OCI-LY7 (cell line): ENCODE results near the gene KCNE3. TPM values are rescaled to one million over a fixed set of nuclear protein-coding genes. Genes with fewer than 3 reads are reported as not detected.

Experiments used
- BruUV-seq: library from RNA; stranded (reverse); fragments of 400-500 nt; replicated peaks from 2 replicates; lab custom pipeline; 2021; lab: Mats Ljungman, UMichigan
- CTCF ChIA-PET: fragments of 300-600 bp; sonication (Branson Sonifier 250); formaldehyde crosslinking; loops from one replicate; lab custom pipeline; 2022; ENCODE audit warnings: antibody characterized with exemption; ENCODE audit not compliant: unreplicated experiment; lab: Charles Lee
- POLR2A ChIA-PET: fragments of 300-600 bp; sonication (Branson Sonifier 250); formaldehyde crosslinking; loops from one replicate; lab custom pipeline; 2022; ENCODE audit warnings: antibody characterized with exemption; lab: Charles Lee
- DNase-seq: peaks from one replicate; pipeline ENCODE4 v3.0.0-alpha.2; 2015; ENCODE audit warnings: low spot score
- H2AFZ ChIP-seq: fragments of 200-600 bp; sonication (generic), shearing (Covaris generic); 2 replicates; pipeline ENCODE4 v1.6.1; 2014; ENCODE audit warnings: mild to moderate bottlenecking, antibody characterized with exemption, low read length, moderate library complexity
- H3K27ac ChIP-seq: fragments of 200-600 bp; sonication (generic); 2 replicates; pipeline ENCODE4 v1.5.1; 2014; ENCODE audit warnings: mixed run types, low read depth, mild to moderate bottlenecking, moderate library complexity, low read length, inconsistent platforms; ENCODE audit not compliant: poor library complexity, severe bottlenecking
- H3K36me3 ChIP-seq: fragments of 200-600 bp; sonication (generic); 2 replicates; pipeline ENCODE4 v1.6.1; 2014; ENCODE audit warnings: mild to moderate bottlenecking, antibody characterized with exemption, low read length, moderate library complexity, mixed read lengths; ENCODE audit not compliant: insufficient read depth
- H3K4me1 ChIP-seq: fragments of 200-600 bp; sonication (generic); 2 replicates; pipeline ENCODE4 v1.5.1; 2014; ENCODE audit warnings: mild to moderate bottlenecking, low read length; ENCODE audit not compliant: insufficient read depth, poor library complexity, severe bottlenecking
- H3K4me2 ChIP-seq: fragments of 200-600 bp; sonication (generic); 2 replicates; pipeline ENCODE4 v1.6.1; 2014; ENCODE audit warnings: mild to moderate bottlenecking, low read length
- H3K4me3 ChIP-seq: fragments of 200-600 bp; sonication (generic); 2 replicates; pipeline ENCODE4 v1.5.1; 2014; ENCODE audit warnings: mild to moderate bottlenecking, low read depth, low read length; ENCODE audit not compliant: poor library complexity, severe bottlenecking
- H3K79me2 ChIP-seq: fragments of 200-600 bp; sonication (generic); 2 replicates; pipeline ENCODE4 v1.6.1; 2016; ENCODE audit warnings: low read depth, mild to moderate bottlenecking, low read length, moderate library complexity, mixed read lengths; ENCODE audit not compliant: insufficient read depth
- H3K9me2 ChIP-seq: fragments of 200-600 bp; sonication (generic); 2 replicates; pipeline ENCODE4 v1.6.1; 2016; ENCODE audit warnings: mild to moderate bottlenecking, low read length, mixed read lengths; ENCODE audit not compliant: insufficient read depth
- H3K9me3 ChIP-seq: fragments of 200-600 bp; sonication (generic); 2 replicates; pipeline ENCODE4 v1.6.1; 2014; ENCODE audit warnings: mild to moderate bottlenecking, mixed run types, low read length, mixed read lengths
- H4K20me1 ChIP-seq: fragments of 200-600 bp; sonication (generic); 2 replicates; pipeline ENCODE4 v1.6.1; 2014; ENCODE audit warnings: mild to moderate bottlenecking, antibody characterized with exemption, low read length, moderate library complexity, mixed read lengths; ENCODE audit not compliant: insufficient read depth
- EZH2phosphoT487 ChIP-seq: fragments of 200-600 bp; sonication (generic); IDR thresholded peaks from 2 replicates; pipeline ENCODE4 v1.6.1; 2018; ENCODE audit warnings: low read depth, borderline replicate concordance, mild to moderate bottlenecking, mixed run types, antibody characterized with exemption, low read length, moderate library complexity, mixed read lengths
- intact Hi-C: fragments of 100-400 bp; cut with micrococcal nuclease; formaldehyde crosslinking; loops from one replicate; pipeline ENCODE4 v1.10.0; 2022; ENCODE audit not compliant: unreplicated experiment
- total RNA-seq, 2 experiments: library from RNA; depleted of rRNA in 1 of 2; stranded (reverse); fragments of >200 nt in 1 of 2; shearing (Covaris generic) in 1 of 2; gene quantifications; 2 replicates each; pipeline ENCODE4 v1.2.3, GENCODE V29; 2014 to 2022
- TF ChIP-seq, protein P1 (sequence below): fragments of 200-600 bp; sonication (generic); conservative IDR thresholded peaks from 2 replicates; pipeline ENCODE4 v1.5.1; 2014; ENCODE audit warnings: mild to moderate bottlenecking, antibody characterized with exemption, low read length, moderate library complexity, mixed read lengths

Gene KCNE3
- total RNA-seq, 2 experiments from 2014 or later, result not detected

DNA sequence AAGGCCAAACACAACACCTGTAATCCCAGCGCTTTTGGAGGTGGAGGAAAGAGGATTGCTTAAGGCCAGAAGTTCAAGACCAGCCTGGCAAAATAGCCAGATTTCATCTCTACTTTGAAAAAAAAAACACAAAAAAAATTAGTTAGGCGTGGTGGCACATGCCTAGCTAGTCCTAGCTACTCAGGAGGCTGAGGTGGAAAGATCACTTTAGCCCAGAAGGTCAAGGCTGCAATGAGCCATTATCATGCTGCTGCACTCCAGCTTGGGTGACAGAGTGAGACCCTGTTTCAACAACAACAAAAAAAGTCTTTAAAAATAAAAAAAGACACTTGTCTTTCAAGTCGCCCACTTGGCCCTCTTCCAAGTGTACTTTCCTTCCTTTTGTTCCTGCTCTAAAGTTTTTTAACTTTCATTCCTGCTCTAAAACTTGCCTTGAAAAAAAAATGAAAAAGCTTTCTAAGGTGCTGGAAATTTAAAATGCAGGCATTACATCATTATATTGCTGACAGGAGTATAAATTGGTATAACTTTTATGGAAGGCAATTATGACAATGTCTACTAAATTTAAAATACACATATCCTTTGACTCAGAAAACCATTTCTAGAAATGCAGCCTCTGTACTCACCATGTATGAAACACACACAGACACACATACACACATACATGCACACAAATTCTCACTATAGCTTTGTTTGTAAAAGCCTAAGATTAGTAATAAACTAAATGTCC lies 13.5 kb upstream of the KCNE3 start:
- H3K36me3 ChIP-seq, result no peaks in the 10 kb centered on the region
- H2AFZ ChIP-seq, result no peak overlapping the region
- DNase-seq, result no peak
- POLR2A ChIA-PET, result interaction anchor here (0.6 kb wide), 1 partner anchor 9 kb away, joined by 3 read pairs; no protein-coding TSS in a partner anchor
- BruUV-seq, result no TSS peak
- H3K79me2 ChIP-seq, result no peaks in the 10 kb centered on the region
- TF ChIP-seq, protein P1, sequence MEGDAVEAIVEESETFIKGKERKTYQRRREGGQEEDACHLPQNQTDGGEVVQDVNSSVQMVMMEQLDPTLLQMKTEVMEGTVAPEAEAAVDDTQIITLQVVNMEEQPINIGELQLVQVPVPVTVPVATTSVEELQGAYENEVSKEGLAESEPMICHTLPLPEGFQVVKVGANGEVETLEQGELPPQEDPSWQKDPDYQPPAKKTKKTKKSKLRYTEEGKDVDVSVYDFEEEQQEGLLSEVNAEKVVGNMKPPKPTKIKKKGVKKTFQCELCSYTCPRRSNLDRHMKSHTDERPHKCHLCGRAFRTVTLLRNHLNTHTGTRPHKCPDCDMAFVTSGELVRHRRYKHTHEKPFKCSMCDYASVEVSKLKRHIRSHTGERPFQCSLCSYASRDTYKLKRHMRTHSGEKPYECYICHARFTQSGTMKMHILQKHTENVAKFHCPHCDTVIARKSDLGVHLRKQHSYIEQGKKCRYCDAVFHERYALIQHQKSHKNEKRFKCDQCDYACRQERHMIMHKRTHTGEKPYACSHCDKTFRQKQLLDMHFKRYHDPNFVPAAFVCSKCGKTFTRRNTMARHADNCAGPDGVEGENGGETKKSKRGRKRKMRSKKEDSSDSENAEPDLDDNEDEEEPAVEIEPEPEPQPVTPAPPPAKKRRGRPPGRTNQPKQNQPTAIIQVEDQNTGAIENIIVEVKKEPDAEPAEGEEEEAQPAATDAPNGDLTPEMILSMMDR, result no peak
- no peak for TF ChIP-seq EZH2phosphoT487
- CTCF ChIA-PET, result no interaction called here
- intact Hi-C loops, result no loop called here
- no peaks in the 10 kb centered on the region for H3K4me1 ChIP-seq
- H3K9me2 ChIP-seq, result no peaks in the 10 kb centered on the region
- no peaks in the 10 kb centered on the region for H4K20me1 ChIP-seq
- no peak overlapping the region for H3K4me3 ChIP-seq
- no peak overlapping the region for H3K27ac ChIP-seq
- H3K4me2 ChIP-seq, result no peak overlapping the region
- H3K9me3 ChIP-seq, result no peaks in the 10 kb centered on the region

DNA sequence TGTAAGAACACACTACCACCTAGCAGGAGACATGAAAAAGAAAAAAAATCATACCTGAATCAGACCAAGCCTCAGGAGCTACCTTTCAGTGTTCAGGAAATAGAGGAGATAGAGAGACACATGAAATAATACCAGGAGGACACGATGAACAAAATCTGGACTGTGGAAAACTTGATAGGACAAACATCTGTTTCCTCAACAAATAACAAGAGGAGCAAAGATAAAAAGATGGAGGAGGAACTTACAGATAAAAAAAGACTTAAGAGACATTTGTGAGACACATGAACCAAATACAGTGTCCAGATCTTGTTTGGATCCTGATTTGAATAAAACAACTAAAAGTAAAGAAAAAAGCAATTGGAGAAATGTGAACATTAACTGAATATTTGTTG lies 12.4 kb upstream of the KCNE3 start:
- TF ChIP-seq EZH2phosphoT487, result no peak
- TF ChIP-seq, protein P1, result no peak
- DNase-seq, result no peak
- intact Hi-C loops, result no loop called here
- POLR2A ChIA-PET, result interaction anchor here (1.0 kb wide), 1 partner anchor 13 kb away, joined by 3 read pairs; no protein-coding TSS in a partner anchor
- H3K36me3 ChIP-seq, result no peaks in the 10 kb centered on the region
- CTCF ChIA-PET, result no interaction called here
- BruUV-seq, result no TSS peak
- H3K4me2 ChIP-seq, result no peak overlapping the region
- no peaks in the 10 kb centered on the region for H3K4me1 ChIP-seq
- no peaks in the 10 kb centered on the region for H4K20me1 ChIP-seq
- H3K27ac ChIP-seq, result no peak overlapping the region
- H2AFZ ChIP-seq, result no peak overlapping the region
- H3K9me3 ChIP-seq, result no peaks in the 10 kb centered on the region
- no peak overlapping the region for H3K4me3 ChIP-seq
- H3K9me2 ChIP-seq, result no peaks in the 10 kb centered on the region
- H3K79me2 ChIP-seq, result no peaks in the 10 kb centered on the region
